Activated CD4-positive, alpha-beta T cell treated with anti-CD3 and anti-CD28 coated beads, Interleukin-2, Interleukin-4, amounts not matched to agents 100 ng/mL and 50 ng/mL, durations not matched to agents 16 hours and 8 hours (primary cell): ENCODE data around the gene LRRC2.

Experiments used
- DNase-seq: peaks from one replicate; pipeline ENCODE4 v3.0.0-alpha.2; 2020; ENCODE audit warnings: low spot score

LRRC2 gene

GRCh38 chr3:46479021-46479420 lies 87.1 kb downstream of the LRRC2 start:
- no peak for DNase-seq

DNA sequence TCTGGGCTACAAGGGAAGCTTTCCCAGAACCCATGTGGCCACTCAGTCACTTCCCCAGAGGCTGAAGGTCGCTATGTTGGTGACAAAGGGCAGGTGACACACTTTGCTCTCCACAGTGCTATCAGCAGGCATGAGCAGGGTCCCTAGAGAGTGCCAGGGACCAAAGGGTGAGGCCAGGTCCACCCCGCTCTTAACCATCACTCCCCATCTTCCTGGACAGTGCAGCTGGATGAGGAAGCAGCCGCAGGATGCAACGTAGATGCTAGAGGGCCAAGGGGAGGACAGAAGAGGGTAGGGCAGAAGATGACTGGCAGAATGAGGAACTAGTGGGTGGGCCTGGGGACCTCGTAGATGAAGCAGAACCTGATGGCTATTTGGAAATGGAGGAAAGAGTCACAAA lies 87.8 kb downstream of the LRRC2 start:
- no peak for DNase-seq

GRCh38 chr3:46477756-46478155 lies 88.3 kb downstream of the LRRC2 start:
- DNase-seq: no peak

- no peak for DNase-seq
Measured at GRCh38 chr3:46477145-46477544, 89.0 kb downstream of the LRRC2 start.

GRCh38 chr3:46472736-46473135 lies 93.4 kb downstream of the LRRC2 start:
- DNase-seq: no peak

DNA sequence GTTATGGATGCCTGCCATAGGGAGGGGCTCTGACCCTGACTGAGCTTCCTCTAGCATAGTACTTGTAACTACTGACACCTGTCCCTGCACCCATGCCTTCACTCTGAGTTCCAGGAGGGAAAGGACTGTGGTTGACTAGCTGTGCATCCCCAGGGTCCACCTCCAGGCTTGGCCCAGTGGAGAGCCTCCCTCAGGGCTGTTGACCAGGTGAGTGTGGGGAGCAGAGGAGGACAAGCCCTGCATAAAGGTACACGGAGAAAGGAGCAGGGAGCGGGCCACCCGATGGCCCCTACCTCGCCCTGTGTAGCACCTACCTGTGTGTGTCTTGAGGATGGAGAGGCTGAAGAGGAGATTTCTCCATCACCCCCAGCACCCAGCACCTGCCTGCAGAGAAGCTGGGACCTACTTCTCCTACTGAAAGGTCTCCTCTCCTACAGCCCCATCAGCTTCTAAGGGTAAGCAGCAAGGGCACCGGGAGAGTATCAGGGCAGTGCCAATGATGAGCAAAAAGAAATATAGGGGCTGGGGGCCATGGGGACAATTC lies 94.7 kb downstream of the LRRC2 start:
- DNase-seq: no peak

DNA sequence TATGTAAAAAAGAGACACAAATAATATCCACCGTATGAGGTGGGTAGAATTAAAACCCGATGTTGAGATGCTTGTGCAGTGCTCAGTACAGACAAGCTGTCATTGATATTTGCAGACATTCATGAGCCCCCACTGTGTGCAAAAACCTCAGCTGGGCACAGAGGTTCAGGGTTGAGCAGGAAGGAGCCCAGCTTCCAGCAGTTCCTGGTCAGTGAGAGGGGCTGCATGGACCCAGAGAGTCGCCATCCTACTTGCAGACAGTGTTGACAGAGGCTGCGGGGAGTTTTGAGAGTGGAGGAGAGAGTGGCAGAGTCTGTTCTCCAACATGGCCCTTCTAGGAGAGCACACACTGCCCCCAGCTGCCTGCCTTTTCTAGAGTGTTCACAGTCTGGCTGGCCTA lies 95.3 kb downstream of the LRRC2 start:
- no peak for DNase-seq

DNA sequence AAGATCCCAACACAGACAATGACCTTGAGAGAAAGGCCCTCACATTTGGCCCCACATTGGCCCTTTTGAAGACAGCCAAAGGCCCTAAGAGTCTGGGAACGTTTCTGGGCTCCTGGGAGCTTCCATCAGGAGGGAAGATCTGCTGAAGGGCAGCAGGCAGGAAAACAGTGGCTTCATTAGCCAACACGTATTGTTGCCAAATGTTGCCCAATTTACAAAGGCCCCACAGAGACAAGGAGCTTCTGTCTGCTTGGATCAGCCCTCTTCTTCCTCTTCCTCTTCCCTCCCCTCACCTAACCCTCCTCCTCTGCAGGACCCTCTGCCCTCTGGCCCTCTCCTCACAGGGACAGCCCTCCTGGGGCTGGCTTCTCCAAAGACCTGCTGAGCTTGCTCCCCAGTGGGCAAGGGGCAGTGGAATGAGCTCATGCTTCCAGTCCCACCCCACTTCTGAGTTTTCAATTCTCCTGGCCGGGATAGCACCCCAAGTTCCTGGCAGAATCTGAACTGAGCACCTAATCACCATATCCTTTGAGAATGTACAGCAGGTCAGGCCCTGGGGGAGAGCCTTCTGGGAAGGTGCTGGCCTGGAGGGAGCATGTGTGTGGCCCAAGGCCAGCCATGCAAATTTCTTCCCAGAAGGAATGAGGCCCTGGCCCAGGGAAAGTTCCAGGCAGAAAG lies 96.3 kb downstream of the LRRC2 start:
- DNase-seq: no peak

DNA sequence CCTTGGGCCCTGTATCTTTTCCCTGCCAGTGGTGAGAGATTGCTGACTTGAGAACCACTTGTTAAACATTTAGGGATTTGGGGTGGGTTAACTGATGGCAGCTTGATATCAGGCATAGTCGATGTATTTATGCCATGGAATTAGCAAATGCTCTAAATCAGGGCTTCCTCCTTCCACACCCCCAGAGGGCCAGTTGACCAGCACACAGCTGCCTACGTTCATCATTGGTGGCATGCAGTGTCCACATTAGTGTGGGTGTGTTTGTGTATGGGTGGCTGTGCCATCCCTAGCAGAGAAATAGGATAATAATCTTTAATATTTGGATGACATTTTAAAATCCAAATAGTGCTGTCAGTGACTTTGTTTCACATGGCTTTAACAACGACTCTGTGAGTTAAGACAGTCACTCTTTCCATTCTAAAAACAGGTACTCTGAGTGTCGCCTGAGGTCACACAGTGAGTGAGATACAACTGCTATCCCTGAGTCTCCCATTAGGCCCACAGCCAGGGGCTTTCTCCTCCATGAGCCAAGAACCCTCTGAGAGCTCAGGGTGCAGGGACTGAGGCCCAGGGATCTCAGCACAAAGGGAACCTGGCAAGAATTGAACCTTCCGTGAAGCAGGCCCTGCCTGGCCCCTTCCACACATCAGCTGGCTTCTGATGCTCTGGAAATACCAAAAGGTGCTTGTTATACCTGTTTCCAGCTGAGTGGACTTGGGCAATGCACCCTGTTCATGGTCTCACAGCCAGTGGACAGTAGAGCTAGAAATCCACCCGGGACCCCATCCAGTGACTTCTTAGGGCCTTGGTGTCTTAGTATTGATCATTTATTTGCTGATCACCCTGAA lies 97.1 kb downstream of the LRRC2 start:
- DNase-seq: no peak

DNA sequence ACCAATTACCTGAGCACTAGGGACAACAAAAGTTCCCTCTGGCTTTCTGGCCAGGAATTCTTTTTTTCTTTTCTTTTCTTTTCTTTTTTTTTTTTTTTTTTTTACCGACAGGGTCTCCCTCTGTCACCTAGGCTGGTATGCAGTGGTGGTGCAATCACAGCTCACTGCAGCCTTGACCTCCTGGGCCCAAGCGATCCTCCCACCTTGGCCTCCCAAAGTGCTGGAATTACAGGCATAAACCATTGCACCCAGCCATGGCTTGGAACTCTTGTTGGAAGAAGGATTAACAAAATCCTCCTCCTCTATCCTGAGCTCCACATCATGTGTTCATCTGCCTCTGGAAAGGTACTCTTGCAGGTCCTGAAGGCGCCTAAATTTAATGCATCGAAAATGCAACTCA lies 98.5 kb downstream of the LRRC2 start:
- DNase-seq: no peak

DNA sequence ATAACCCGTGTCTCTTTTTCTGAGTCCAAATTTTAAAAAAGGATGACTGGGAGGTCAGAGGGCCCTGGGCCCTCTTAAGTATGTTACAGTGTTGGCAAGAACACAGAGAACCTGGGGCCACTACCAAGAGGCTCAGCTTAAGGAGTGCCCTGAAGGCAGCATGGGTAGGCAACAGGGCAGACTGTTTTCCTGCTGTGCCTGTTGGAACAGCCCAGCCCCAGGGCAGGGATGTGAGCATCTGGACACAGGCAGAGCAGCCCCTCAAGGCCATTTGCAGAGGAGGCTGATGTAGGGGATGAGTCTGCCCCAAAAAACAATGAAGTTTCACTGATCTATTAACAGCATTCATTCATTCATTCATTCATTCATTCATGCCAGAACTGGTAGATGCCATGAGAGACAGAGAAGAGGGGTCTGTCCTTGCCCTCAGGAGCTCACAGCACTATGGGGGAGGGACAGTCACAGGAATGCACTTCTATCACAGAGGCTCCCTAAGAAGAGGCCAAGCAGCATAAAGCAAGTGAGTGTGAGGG lies 99.2 kb downstream of the LRRC2 start:
- no peak for DNase-seq

DNA sequence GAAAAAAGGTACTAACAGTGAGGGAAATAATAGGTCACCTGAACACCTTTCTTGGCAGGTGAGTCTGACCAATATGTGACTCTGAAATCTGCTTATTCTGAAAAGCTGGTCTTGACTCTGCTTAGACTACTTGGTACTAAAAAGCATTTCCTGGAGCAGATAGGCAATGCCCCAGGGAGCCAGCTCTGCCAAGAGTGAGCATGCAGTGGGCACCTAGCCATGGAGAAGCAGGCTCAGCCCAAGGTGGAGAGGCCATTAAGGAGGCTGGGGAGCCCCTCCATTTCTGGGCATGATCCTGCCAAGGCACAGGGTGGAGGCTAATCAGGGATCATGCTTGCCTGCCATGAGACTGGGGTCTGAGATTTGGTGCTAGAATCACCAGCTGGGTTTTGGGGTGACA lies 99.8 kb downstream of the LRRC2 start:
- no peak for DNase-seq
